ENCODE data around the gene MORC1. TPM values are rescaled to one million over a fixed set of nuclear protein-coding genes. Genes with fewer than 3 reads are reported as not detected.

Gene MORC1
- total RNA-seq, 1 donor from 2014 or later, result not detected

GRCh38 chr3:109057056-109057455 lies 60.9 kb downstream of the MORC1 start:
- Mint-ChIP-seq H3K9me3 (ENCODE audit: low read depth) (no peaks in the 10 kb centered on the region), H3K27ac (ENCODE audit: unreplicated experiment) (no peak overlapping the region)
- DNase-seq (ENCODE audit: low spot score), result no peak

GRCh38 chr3:109050591-109051167 lies 67.3 kb downstream of the MORC1 start:
- TF ChIP-seq, protein P1, sequence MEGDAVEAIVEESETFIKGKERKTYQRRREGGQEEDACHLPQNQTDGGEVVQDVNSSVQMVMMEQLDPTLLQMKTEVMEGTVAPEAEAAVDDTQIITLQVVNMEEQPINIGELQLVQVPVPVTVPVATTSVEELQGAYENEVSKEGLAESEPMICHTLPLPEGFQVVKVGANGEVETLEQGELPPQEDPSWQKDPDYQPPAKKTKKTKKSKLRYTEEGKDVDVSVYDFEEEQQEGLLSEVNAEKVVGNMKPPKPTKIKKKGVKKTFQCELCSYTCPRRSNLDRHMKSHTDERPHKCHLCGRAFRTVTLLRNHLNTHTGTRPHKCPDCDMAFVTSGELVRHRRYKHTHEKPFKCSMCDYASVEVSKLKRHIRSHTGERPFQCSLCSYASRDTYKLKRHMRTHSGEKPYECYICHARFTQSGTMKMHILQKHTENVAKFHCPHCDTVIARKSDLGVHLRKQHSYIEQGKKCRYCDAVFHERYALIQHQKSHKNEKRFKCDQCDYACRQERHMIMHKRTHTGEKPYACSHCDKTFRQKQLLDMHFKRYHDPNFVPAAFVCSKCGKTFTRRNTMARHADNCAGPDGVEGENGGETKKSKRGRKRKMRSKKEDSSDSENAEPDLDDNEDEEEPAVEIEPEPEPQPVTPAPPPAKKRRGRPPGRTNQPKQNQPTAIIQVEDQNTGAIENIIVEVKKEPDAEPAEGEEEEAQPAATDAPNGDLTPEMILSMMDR (IDR thresholded peaks at IDR 0.05), result peak; percentile 81
- peaks cover 6% of the 10 kb centered on the region for H3K27me3 Mint-ChIP-seq (ENCODE audit: low read depth)
- H3K4me1 Mint-ChIP-seq (ENCODE audit: low read depth), result no peaks in the 10 kb centered on the region
- no peak overlapping the region for H3K27ac Mint-ChIP-seq (ENCODE audit: unreplicated experiment)
- no peak overlapping the region for H3K4me3 Mint-ChIP-seq (ENCODE audit: unreplicated experiment)
- DNase-seq (ENCODE audit: low spot score), result no peak
- H3K9me3 Mint-ChIP-seq (ENCODE audit: low read depth), result no peaks in the 10 kb centered on the region
- H3K36me3 Mint-ChIP-seq (ENCODE audit: low read depth), result no peaks in the 10 kb centered on the region

More at GRCh38 chr3:109057056-109057455, 60.9 kb downstream of the MORC1 start:
- Mint-ChIP-seq H3K36me3 (ENCODE audit: low read depth) (no peaks in the 10 kb centered on the region), H3K4me1 (ENCODE audit: low read depth) (no peaks in the 10 kb centered on the region), H3K27me3 (ENCODE audit: low read depth) (peaks cover 21% of the 10 kb centered on the region), H3K4me3 (ENCODE audit: unreplicated experiment) (no peak overlapping the region)
- TF ChIP-seq, protein P1 (IDR thresholded peaks at IDR 0.05), result no peak

- Mint-ChIP-seq H3K4me3 (ENCODE audit: unreplicated experiment) (no peak overlapping the region), H3K27ac (ENCODE audit: unreplicated experiment) (no peak overlapping the region), H3K27me3 (ENCODE audit: low read depth) (peaks cover 5% of the 10 kb centered on the region), H3K36me3 (ENCODE audit: low read depth) (no peaks in the 10 kb centered on the region), H3K4me1 (ENCODE audit: low read depth) (no peaks in the 10 kb centered on the region), H3K9me3 (ENCODE audit: low read depth) (no peaks in the 10 kb centered on the region)
- TF ChIP-seq, protein P1 (IDR thresholded peaks at IDR 0.05), result no peak
- no peak for DNase-seq (ENCODE audit: low spot score)
These were observed 70.6 kb downstream of the MORC1 start for GRCh38 chr3:109047366-109047765.

- Mint-ChIP-seq H3K4me3 (ENCODE audit: unreplicated experiment) (no peak overlapping the region), H3K27ac (ENCODE audit: unreplicated experiment) (no peak overlapping the region), H3K4me1 (ENCODE audit: low read depth) (no peaks in the 10 kb centered on the region), H3K9me3 (ENCODE audit: low read depth) (no peaks in the 10 kb centered on the region), H3K27me3 (ENCODE audit: low read depth) (peaks cover 2% of the 10 kb centered on the region), H3K36me3 (ENCODE audit: low read depth) (no peaks in the 10 kb centered on the region)
- TF ChIP-seq, protein P1 (IDR thresholded peaks at IDR 0.05), result no peak
- no peak for DNase-seq (ENCODE audit: low spot score)
These were observed 72.5 kb downstream of the MORC1 start for GRCh38 chr3:109045271-109046040.

GRCh38 chr3:109035082-109035481 lies 82.9 kb downstream of the MORC1 start:
- no peak overlapping the region for H3K4me3 Mint-ChIP-seq (ENCODE audit: unreplicated experiment)
- DNase-seq (ENCODE audit: low spot score), result no peak
- peaks cover 9% of the 10 kb centered on the region for H3K9me3 Mint-ChIP-seq (ENCODE audit: low read depth)
- H3K36me3 Mint-ChIP-seq (ENCODE audit: low read depth), result no peaks in the 10 kb centered on the region
- no peak overlapping the region for H3K27ac Mint-ChIP-seq (ENCODE audit: unreplicated experiment)
- TF ChIP-seq, protein P1 (IDR thresholded peaks at IDR 0.05), result no peak
- peaks cover 10% of the 10 kb centered on the region for H3K27me3 Mint-ChIP-seq (ENCODE audit: low read depth)
- H3K4me1 Mint-ChIP-seq (ENCODE audit: low read depth), result no peaks in the 10 kb centered on the region

All from chondrocyte (in vitro differentiated cells).